H7 (cell line): ENCODE measurements around the gene GMDS. TPM values are rescaled to one million over a fixed set of nuclear protein-coding genes. Genes with fewer than 3 reads are reported as not detected.

Experiments used
- DNase-seq: peaks from one replicate; pipeline ENCODE4 v3.0.0; 2012
- H3K27me3 ChIP-seq: 2 replicates; pipeline ENCODE4 v1.6.0; 2011; ENCODE audit warnings: mild to moderate bottlenecking, low read length; ENCODE audit not compliant: control insufficient read depth, insufficient read depth
- H3K36me3 ChIP-seq: replicated peaks from 2 replicates; pipeline ENCODE4 v1.5.1; 2011; ENCODE audit warnings: low read length; ENCODE audit not compliant: control insufficient read depth, insufficient read depth
- H3K4me3 ChIP-seq: 2 replicates; pipeline ENCODE4 v1.5.1; 2011; ENCODE audit warnings: low read depth, mild to moderate bottlenecking, control low read depth, low read length, moderate library complexity; ENCODE audit not compliant: insufficient read depth
- total RNA-seq: library from RNA; depleted of rRNA; stranded (reverse); fragments of >200 nt; shearing (Covaris generic); gene quantifications from 2 replicates; pipeline ENCODE4 v1.2.3, GENCODE V29; 2014; rRNA removed

GMDS gene
- total RNA-seq, result 9.0 and 10.5 TPM in 2 replicates

GRCh38 chr6:2245103-2245876 lies at the start of gene GMDS:
Gene GMDS, minus strand, starts transcription at chr6:2245605.
- Histone ChIP-seq H3K27me3 (no peaks in the 10 kb centered on the region; the same call in 1 of the 2 replicates), H3K36me3 (no peaks in the 10 kb centered on the region), H3K4me3 (peak within 1 kb of the TSS; percentile 88)
- DNase-seq, result peak; percentile 98

DNA sequence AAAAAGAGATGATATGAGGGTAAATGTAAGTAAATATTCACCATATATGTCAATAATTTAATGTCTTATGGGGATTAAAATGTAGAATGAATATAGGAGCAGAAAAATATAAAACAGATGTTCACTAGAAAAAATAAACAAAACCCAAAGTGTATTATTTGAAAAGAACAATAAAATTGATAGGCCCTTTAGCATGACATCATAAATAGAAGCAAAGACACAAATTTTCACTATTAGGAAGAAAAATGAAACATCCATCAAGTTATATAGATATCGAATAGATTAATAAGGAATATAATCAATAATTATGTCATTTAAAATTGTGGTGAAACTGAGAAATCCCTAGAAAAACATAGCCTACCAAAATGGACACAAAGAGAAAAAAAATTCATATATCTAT lies 40.1 kb upstream of the GMDS start:
- H3K36me3 ChIP-seq, result no peaks in the 10 kb centered on the region
- no peak overlapping the region for H3K4me3 ChIP-seq

GRCh38 chr6:2275892-2276242 lies 30.5 kb upstream of the GMDS start:
- Histone ChIP-seq H3K27me3 (no peaks in the 10 kb centered on the region), H3K36me3 (no peaks in the 10 kb centered on the region), H3K4me3 (no peak overlapping the region)
- no peak for DNase-seq

More for the DNA sequence above, 40.1 kb upstream of the GMDS start:
- DNase-seq, result no peak
- no peaks in the 10 kb centered on the region for H3K27me3 ChIP-seq

- Histone ChIP-seq H3K27me3 (no peaks in the 10 kb centered on the region), H3K4me3 (no peak overlapping the region), H3K36me3 (no peaks in the 10 kb centered on the region)
- DNase-seq, result no peak
These were observed 29.8 kb upstream of the GMDS start for GRCh38 chr6:2274981-2275891.

- H3K27me3 ChIP-seq, result no peaks in the 10 kb centered on the region
- no peak overlapping the region for H3K4me3 ChIP-seq
- DNase-seq, result no peak
- no peaks in the 10 kb centered on the region for H3K36me3 ChIP-seq
These were observed 27.3 kb upstream of the GMDS start for GRCh38 chr6:2272696-2273095.

DNA sequence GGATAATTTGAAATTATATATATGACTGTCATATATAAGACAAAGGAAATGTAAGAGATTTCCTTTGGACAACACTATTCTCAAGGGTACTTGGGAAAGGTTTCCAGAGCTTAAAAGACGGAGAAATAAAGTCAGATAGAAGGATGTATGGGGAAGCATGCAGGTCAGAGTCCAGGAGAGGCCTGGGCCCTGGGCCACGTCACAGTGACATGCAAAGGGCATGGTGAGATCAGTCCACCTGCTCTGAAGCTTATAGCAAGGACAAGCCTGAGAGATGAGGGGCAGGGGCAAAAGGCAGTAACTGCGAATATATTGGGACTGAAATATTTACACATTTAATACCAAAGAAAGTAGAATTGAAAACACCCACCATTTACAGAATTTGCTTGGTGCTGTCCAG lies 24.6 kb upstream of the GMDS start:
- no peak for DNase-seq
- Histone ChIP-seq H3K36me3 (no peaks in the 10 kb centered on the region), H3K27me3 (no peaks in the 10 kb centered on the region), H3K4me3 (no peak overlapping the region)

GRCh38 chr6:2266841-2267240 lies 21.4 kb upstream of the GMDS start:
- no peak overlapping the region for H3K4me3 ChIP-seq
- H3K36me3 ChIP-seq, result no peaks in the 10 kb centered on the region
- H3K27me3 ChIP-seq, result no peaks in the 10 kb centered on the region
- DNase-seq, result no peak

DNA sequence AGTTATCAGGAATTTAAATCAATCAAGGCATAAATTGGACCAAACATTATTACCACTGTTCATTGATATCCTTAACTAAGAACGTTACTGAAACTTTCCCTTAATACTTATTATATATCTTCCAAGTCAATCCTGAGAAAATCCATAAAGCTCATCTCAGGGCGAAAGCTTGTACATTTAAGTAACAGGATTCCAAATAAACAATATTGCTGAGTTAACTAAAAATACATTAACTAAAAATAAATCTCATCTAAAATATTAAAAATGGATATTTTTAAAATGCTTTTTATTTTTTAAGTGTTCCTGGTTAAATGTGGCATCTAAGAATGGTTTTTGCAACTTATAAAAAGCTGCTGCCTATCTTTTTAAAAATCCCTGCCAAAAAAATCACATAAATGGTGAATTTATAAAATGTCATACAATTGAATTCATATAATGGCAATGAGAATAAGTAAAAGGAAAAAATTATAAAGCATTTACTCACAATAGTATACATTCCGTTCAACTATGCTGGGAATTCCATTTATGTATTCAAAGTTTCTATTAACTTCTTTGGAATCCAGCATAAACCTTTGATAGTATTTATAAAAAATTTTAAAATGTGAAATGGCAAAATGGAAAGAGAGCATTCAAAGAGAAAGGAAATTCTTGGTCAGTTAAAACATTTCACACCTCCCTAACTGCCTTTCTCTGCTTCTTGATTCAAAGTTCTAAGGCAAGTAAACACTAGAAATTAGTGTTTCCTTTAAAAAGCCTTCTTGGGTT lies 20.8 kb upstream of the GMDS start:
- no peak for DNase-seq
- Histone ChIP-seq H3K36me3 (no peaks in the 10 kb centered on the region), H3K27me3 (no peaks in the 10 kb centered on the region), H3K4me3 (no peak overlapping the region)

GRCh38 chr6:2264932-2265331 lies 19.5 kb upstream of the GMDS start:
- no peak for DNase-seq
- no peaks in the 10 kb centered on the region for H3K36me3 ChIP-seq
- no peaks in the 10 kb centered on the region for H3K27me3 ChIP-seq
- H3K4me3 ChIP-seq, result no peak overlapping the region

DNA sequence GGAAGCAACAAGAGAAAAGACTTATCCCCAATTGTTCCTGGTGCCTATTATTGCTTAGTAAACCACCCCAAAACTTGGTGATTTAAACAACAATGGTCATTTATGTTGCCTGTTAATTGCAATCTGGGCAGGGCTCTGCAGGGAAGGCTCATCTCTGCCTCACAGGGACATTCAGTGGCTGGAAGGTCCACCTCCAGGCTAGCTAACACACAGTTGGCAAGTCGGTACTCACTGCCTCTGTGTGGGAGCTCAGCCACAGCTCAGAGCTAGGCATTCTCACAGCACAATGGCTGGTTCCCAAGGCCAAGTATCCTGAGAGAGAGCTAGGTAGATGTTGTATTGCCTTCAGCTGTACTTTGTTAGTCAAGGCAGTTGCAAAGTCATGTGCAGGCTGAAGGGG lies 18.5 kb upstream of the GMDS start:
- DNase-seq, result no peak
- Histone ChIP-seq H3K36me3 (no peaks in the 10 kb centered on the region), H3K4me3 (no peak overlapping the region), H3K27me3 (no peaks in the 10 kb centered on the region)

DNA sequence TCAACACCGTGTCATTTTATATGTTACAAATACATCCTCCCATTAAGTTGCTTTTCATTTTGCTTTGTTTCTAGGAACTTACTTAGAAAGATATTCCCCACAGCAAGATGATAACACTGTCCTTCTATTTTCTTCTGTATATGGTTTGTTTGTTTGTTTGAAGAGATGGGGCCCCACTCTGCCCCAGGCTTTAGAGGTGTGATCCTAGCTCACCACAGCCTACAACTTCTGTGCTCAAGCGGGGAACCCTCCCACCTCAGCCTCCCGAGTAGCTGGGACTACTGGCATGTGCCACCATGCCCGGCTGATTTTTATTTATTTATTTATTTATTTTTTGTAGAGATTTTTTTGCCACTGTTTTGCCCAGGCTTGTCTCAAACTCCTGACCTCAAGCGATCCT lies 14.2 kb upstream of the GMDS start:
- no peak for DNase-seq
- no peak overlapping the region for H3K4me3 ChIP-seq
- H3K36me3 ChIP-seq, result no peaks in the 10 kb centered on the region

GRCh38 chr6:2259002-2259494 lies 13.6 kb upstream of the GMDS start:
- no peak for DNase-seq
- Histone ChIP-seq H3K27me3 (no peaks in the 10 kb centered on the region), H3K4me3 (no peak overlapping the region), H3K36me3 (no peaks in the 10 kb centered on the region)

More for the DNA sequence above, 14.2 kb upstream of the GMDS start:
- H3K27me3 ChIP-seq, result no peaks in the 10 kb centered on the region

- Histone ChIP-seq H3K36me3 (no peaks in the 10 kb centered on the region), H3K4me3 (no peak overlapping the region), H3K27me3 (no peaks in the 10 kb centered on the region)
- DNase-seq, result no peak
These were observed 12.7 kb upstream of the GMDS start for GRCh38 chr6:2258112-2258511.

GRCh38 chr6:2257363-2257762 lies 12.0 kb upstream of the GMDS start:
- Histone ChIP-seq H3K36me3 (no peaks in the 10 kb centered on the region), H3K27me3 (no peaks in the 10 kb centered on the region), H3K4me3 (no peak overlapping the region)
- DNase-seq, result no peak
